Left lung (tissue), 14 donors: ENCODE data around the gene COX18. TPM values are rescaled to one million over a fixed set of nuclear protein-coding genes. Genes with fewer than 3 reads are reported as not detected.

ENCODE experiments used
- ATAC-seq: fragments of 200-7000 bp; cut with Tn5 transposase; one replicate; pipeline ENCODE4 v1.9.1; 2020; ENCODE audit warnings: moderate library complexity
- DNase-seq, 4 donors: peaks; one replicate each; pipeline ENCODE4 v3.0.0-alpha.2; 2013 to 2020
- H3K27ac ChIP-seq, 2 donors: fragments of 200-600 bp; sonication (generic) in 1 of 2; one replicate each; pipeline versions ENCODE4 v1.5.0 to v1.8.0; 2020 to 2021
- H3K27me3 ChIP-seq, 2 donors: fragments of 200-600 bp; sonication (generic) in 1 of 2; one replicate each; pipeline versions ENCODE4 v1.5.0 to v1.8.0; 2020 to 2021
- H3K36me3 ChIP-seq, 2 donors: fragments of 200-600 bp; sonication (generic) in 1 of 2; one replicate each; pipeline versions ENCODE4 v1.5.0 to v1.8.0; 2020 to 2021
- H3K4me1 ChIP-seq, 2 donors: fragments of 200-600 bp; one replicate each; pipeline ENCODE4 v1.8.0; 2021
- H3K4me3 ChIP-seq, 2 donors: fragments of 200-600 bp; sonication (generic) in 1 of 2; one replicate each; pipeline versions ENCODE4 v1.5.0 to v1.8.0; 2020 to 2021; ENCODE audit warnings: mild to moderate bottlenecking in 1 of 2
- H3K9me3 ChIP-seq, 2 donors: fragments of 200-600 bp; sonication (generic) in 1 of 2; one replicate each; pipeline versions ENCODE4 v1.5.0 to v1.8.0; 2020 to 2021
- intact Hi-C, 2 donors: fragments of 100-400 bp; cut with DNase I; formaldehyde crosslinking; loops; one replicate each; pipeline versions ENCODE4 v1.11.2 to v1.14.2; 2022
- long read RNA-seq, 12 donors: library from polyadenylated mRNA in 2 of 12; unstranded in 2 of 12; transcript quantifications; one replicate each; pipeline ENCODE4 v2.0.0 and lab custom pipeline, GENCODE V29; 2019 to 2026
- polyA plus RNA-seq, 6 donors: library from polyadenylated mRNA; unstranded; fragments of 120-200 nt; gene quantifications; one replicate each; pipeline ENCODE4 v1.2.1, GENCODE V29; 2013; ENCODE audit not compliant: insufficient read length in 6 of 6
- total RNA-seq, 2 donors: library from RNA; stranded (reverse); fragmentation: NEBNext Ultra II Directional; extraction: Animal tissue kit (Norgen Biotek cat#: 25700); gene quantifications; one replicate each; pipeline ENCODE4 v1.2.1, GENCODE V29; 2021
- TF ChIP-seq, protein P1 (sequence below), 2 donors: fragments of 200-600 bp; sonication (generic) in 1 of 2; IDR thresholded peaks; one replicate each; pipeline versions ENCODE4 v1.5.0 to v1.8.0; 2021; ENCODE audit warnings: antibody characterized with exemption in 2 of 2
- donor health status: DM: no; HTN: yes; CAD: no.
- donor health status: DM: no; HTN: no; CAD: no.

Gene COX18, protein sequence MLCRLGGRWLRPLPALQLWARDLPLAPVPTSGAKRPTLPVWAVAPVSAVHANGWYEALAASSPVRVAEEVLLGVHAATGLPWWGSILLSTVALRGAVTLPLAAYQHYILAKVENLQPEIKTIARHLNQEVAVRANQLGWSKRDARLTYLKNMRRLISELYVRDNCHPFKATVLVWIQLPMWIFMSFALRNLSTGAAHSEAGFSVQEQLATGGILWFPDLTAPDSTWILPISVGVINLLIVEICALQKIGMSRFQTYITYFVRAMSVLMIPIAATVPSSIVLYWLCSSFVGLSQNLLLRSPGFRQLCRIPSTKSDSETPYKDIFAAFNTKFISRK
- total RNA-seq (10 to 100 TPM; 14.6 to 17.0 TPM), polyA plus RNA-seq (10 to 100 TPM; 16.0 to 19.7 (median 18.0) TPM)
- long read RNA-seq, donor 1, full-length matches to known transcripts, result 2 of 2 reads
- long read RNA-seq, donor 1, partial matches to known transcripts, result 0 of 2 reads
- long read RNA-seq, donor 1, other reads (novel, unspliced or antisense), result 0 of 2 reads
- long read RNA-seq, donor 2, full-length matches to known transcripts, result 1 of 1 reads
- long read RNA-seq, donor 2, partial matches to known transcripts, result 0 of 1 reads
- long read RNA-seq, donor 2, other reads (novel, unspliced or antisense), result 0 of 1 reads
- long read RNA-seq, donor 3, result 0 reads
- long read RNA-seq, donor 4, full-length matches to known transcripts, result 2 of 5 reads
- long read RNA-seq, donor 4, partial matches to known transcripts, result 1 of 5 reads
- long read RNA-seq, donor 4, other reads (novel, unspliced or antisense), result 2 of 5 reads
- long read RNA-seq, donor 5, result 0 reads
- long read RNA-seq, donor 6, full-length matches to known transcripts, result 2 of 2 reads
- long read RNA-seq, donor 6, partial matches to known transcripts, result 0 of 2 reads
- long read RNA-seq, donor 6, other reads (novel, unspliced or antisense), result 0 of 2 reads
- long read RNA-seq, donor 7, full-length matches to known transcripts, result 1 of 1 reads
- long read RNA-seq, donor 7, partial matches to known transcripts, result 0 of 1 reads
- long read RNA-seq, donor 7, other reads (novel, unspliced or antisense), result 0 of 1 reads
- long read RNA-seq, donor 8, full-length matches to known transcripts, result 3 of 3 reads
- long read RNA-seq, donor 8, partial matches to known transcripts, result 0 of 3 reads
- long read RNA-seq, donor 8, other reads (novel, unspliced or antisense), result 0 of 3 reads
- long read RNA-seq, donor 9, result 0 reads
- long read RNA-seq, donor 10, full-length matches to known transcripts, result 3 of 6 reads
- long read RNA-seq, donor 10, partial matches to known transcripts, result 1 of 6 reads
- long read RNA-seq, donor 10, other reads (novel, unspliced or antisense), result 2 of 6 reads
- long read RNA-seq, donor 11, result 0 reads
- long read RNA-seq, donor 12, full-length matches to known transcripts, result 3 of 3 reads
- long read RNA-seq, donor 12, partial matches to known transcripts, result 0 of 3 reads
- long read RNA-seq, donor 12, other reads (novel, unspliced or antisense), result 0 of 3 reads

DNA sequence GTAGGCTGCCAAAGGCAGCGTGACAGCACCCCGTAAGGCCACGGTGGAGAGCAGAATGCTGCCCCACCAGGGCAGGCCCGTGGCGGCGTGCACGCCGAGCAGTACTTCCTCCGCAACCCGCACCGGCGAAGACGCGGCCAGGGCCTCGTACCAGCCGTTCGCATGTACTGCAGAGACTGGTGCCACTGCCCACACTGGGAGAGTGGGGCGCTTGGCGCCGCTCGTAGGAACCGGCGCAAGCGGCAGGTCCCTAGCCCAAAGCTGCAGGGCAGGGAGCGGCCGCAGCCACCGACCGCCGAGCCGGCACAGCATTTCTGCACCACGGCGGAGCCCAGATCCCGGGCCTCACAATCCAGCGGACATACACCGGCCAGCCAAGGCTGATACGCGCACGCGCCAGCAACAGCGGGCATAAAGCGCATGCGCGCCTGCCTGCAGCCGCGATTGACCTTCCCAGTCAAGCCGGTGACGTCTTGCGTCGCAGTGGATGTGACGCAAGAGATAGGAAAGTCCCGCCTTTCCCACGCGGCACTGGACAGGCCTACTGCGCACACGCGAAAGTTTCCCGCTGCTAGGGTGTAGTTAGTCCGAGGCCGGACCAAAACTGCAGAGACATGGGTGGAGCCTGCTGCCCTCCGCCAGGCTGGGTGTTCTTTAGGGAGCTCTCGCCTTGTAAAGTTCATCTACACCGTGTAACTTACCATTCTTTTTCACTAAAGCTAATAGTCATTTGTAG is at the start of gene COX18:
Gene COX18, minus strand, starts transcription at position 379 of the 736 bp plus-strand sequence. Its CDS starts 67 bp downstream, at position 312.
- ATAC-seq (peak; percentile 92), DNase-seq (peak; percentile 97 to 99 (median 98))
- H3K27ac ChIP-seq, result peak within 1 kb of the TSS; percentile 95 to 98
- peaks cover 0 to 24% of the 10 kb centered on the region in 2 donors for H3K4me1 ChIP-seq
- peaks cover 0 to 9% of the 10 kb centered on the region in 2 donors for H3K36me3 ChIP-seq
- no peaks in the 10 kb centered on the region for H3K9me3 ChIP-seq
- H3K4me3 ChIP-seq, result peak within 1 kb of the TSS; percentile 74 to 76
- no peaks in the 10 kb centered on the region for H3K27me3 ChIP-seq
- TF ChIP-seq, protein P1, sequence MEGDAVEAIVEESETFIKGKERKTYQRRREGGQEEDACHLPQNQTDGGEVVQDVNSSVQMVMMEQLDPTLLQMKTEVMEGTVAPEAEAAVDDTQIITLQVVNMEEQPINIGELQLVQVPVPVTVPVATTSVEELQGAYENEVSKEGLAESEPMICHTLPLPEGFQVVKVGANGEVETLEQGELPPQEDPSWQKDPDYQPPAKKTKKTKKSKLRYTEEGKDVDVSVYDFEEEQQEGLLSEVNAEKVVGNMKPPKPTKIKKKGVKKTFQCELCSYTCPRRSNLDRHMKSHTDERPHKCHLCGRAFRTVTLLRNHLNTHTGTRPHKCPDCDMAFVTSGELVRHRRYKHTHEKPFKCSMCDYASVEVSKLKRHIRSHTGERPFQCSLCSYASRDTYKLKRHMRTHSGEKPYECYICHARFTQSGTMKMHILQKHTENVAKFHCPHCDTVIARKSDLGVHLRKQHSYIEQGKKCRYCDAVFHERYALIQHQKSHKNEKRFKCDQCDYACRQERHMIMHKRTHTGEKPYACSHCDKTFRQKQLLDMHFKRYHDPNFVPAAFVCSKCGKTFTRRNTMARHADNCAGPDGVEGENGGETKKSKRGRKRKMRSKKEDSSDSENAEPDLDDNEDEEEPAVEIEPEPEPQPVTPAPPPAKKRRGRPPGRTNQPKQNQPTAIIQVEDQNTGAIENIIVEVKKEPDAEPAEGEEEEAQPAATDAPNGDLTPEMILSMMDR (IDR thresholded peaks at IDR 0.05), result peak in 1 of 2 donors; percentile 14
- intact Hi-C loops, result loop anchor here in 1 of 2 donors (5.0 kb wide), 1 partner anchor 188 kb away; the partner anchor contains the start of gene ANKRD17

DNA sequence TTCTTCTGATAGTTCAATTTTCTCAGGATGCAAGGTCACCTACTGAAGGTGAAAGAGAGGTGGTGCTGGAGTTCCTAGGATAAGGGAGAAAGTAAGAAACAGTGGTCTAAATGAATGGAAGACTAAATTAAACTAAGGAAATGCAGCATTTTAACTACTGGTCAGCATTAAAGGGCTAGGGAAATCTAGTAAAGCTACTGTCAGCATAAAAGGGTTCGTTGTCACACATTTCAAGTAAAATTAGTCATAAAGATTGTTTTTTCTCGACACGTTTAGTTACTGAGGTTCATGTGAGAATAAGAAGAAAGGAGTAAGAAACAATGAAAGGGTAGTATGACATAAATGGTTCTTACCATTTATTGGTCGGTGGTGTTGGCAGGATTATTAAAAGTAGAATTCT is 40.0 kb upstream of the COX18 start:
- no peaks in the 10 kb centered on the region for H3K27me3 ChIP-seq
- ATAC-seq (no peak), DNase-seq (no peak)
- peaks cover 0 to 80% of the 10 kb centered on the region in 2 donors for H3K36me3 ChIP-seq
- no peak overlapping the region for H3K27ac ChIP-seq
- TF ChIP-seq, protein P1 (IDR thresholded peaks at IDR 0.05), result no peak
- no peaks in the 10 kb centered on the region for H3K4me1 ChIP-seq
- H3K4me3 ChIP-seq, result no peak overlapping the region
- intact Hi-C loops, result no loop called here
- no peaks in the 10 kb centered on the region for H3K9me3 ChIP-seq

DNA sequence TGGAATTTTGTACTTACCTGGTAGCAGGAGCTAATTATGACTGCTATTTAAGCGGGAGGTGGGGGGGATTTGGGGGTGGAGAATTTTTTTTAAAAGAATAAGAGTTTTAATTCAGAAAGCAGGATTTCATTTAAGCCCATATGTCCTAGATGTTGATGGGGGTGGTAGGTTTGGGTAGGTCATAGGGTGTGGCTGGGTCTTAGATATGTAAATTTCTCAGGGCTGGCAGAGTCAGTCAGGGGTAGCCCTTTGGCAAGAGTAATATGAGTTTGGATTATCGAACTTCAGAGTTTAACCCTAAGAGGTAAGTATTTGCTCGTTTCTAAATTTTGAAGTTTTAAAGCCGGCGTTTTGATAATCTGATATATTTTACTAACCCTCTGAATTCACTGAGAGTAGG is 35.2 kb upstream of the COX18 start:
- Histone ChIP-seq H3K4me3 (no peak overlapping the region), H3K4me1 (no peaks in the 10 kb centered on the region), H3K27ac (no peak overlapping the region), H3K27me3 (no peaks in the 10 kb centered on the region), H3K9me3 (no peaks in the 10 kb centered on the region), H3K36me3 (peaks cover 0 to 77% of the 10 kb centered on the region in 2 donors)
- TF ChIP-seq, protein P1 (IDR thresholded peaks at IDR 0.05), result no peak
- no peak for ATAC-seq
- DNase-seq, result no peak
- intact Hi-C loops, result no loop called here

DNA sequence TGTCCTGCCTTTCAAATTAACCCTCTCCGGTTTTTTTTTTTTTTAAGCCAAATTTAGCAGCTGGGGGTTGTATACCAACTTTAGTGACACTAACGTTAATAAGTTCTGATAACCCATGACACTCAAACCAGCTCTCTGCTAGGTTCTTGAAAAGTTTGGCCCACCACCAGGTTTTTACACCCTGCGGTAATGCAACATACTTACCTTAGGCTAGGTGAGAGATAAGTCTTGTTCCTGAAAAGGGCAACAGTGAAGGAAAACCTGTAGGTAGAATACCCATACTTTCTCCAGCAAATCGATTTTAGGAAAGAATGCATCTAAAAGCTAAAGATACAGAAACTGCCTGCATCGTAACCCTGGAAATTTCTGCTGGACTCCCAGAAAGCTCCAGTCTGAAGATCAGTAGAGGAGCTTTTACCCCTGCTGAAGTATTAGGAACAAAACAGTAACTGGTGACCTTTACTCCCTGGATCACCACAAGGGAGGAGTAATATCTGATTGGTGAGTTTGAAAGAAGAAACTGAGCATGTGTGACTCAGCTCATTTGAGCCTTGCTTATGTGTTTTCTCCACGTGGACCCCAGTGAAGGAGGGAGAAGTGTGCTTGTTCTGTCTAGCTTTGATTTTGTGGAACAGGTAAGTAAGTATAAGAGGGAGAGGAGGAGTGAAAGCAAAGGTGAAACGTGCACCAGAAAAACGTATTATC is 34.4 kb upstream of the COX18 start:
- intact Hi-C loops, result no loop called here

More for the DNA sequence above, 34.4 kb upstream of the COX18 start:
- ATAC-seq (no peak), DNase-seq (no peak)
- Histone ChIP-seq H3K4me3 (no peak overlapping the region), H3K9me3 (no peaks in the 10 kb centered on the region), H3K27me3 (no peaks in the 10 kb centered on the region), H3K36me3 (peaks cover 0 to 78% of the 10 kb centered on the region in 2 donors), H3K27ac (no peak overlapping the region), H3K4me1 (no peaks in the 10 kb centered on the region)
- TF ChIP-seq, protein P1 (IDR thresholded peaks at IDR 0.05), result no peak
